ENCODE measurements around the gene GPR137B. TPM values are rescaled to one million over a fixed set of nuclear protein-coding genes. Genes with fewer than 3 reads are reported as not detected.

GPR137B gene
- total RNA-seq, 1 donor from 2014 or later, result 3.8 TPM

Other genes with a start within 250 kb of the GPR137B start
- 5.3 TPM for gene NID1, start 77.4 kb upstream of the GPR137B start, total RNA-seq
- gene ERO1B, start 139.4 kb downstream of the GPR137B start, total RNA-seq, result 1.1 TPM